ENCODE results near the gene FBXO44.

Gene FBXO44

DNA sequence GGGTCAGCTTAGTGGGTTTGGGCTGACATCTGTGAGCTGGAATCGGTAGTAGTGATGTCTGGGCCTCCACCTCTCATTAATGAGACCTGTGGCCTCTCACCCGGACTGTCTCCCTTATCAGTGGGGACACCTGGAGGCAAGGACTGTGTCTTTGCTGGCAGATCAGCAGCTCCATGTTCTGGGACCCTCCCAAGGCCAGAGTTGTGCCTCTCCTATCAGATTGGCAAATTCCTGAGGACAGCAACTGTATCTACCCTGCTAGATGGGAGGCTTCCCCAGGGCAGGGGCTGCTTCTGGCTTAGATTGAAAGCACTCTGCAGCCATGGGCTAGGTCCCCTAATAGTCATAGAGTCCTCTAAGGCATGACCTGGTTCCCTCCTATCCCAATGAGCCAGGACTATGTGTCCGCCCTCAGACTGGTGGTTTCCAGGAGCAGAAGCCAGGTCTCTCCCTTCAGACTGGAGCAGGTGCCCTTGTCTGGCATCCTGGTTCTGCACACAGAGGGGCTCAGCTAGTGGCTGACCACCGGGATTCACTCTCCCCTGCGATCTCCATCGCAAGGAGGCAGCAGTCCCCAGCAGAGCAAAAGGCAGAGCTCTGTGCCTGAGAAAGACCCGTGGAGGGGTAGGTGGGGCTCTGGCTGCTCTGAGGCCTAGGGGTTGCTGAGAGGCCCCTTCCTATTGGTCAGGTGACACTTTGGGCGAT lies 42.7 kb downstream of the FBXO44 start:
- TF ChIP-seq, protein P1, sequence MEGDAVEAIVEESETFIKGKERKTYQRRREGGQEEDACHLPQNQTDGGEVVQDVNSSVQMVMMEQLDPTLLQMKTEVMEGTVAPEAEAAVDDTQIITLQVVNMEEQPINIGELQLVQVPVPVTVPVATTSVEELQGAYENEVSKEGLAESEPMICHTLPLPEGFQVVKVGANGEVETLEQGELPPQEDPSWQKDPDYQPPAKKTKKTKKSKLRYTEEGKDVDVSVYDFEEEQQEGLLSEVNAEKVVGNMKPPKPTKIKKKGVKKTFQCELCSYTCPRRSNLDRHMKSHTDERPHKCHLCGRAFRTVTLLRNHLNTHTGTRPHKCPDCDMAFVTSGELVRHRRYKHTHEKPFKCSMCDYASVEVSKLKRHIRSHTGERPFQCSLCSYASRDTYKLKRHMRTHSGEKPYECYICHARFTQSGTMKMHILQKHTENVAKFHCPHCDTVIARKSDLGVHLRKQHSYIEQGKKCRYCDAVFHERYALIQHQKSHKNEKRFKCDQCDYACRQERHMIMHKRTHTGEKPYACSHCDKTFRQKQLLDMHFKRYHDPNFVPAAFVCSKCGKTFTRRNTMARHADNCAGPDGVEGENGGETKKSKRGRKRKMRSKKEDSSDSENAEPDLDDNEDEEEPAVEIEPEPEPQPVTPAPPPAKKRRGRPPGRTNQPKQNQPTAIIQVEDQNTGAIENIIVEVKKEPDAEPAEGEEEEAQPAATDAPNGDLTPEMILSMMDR (IDR thresholded peaks at IDR 0.05; ENCODE audit: low read depth, low read length) = no peak
- H3K4me3 ChIP-seq (ENCODE audit: low read depth, low read length) = no peak overlapping the region

DNA sequence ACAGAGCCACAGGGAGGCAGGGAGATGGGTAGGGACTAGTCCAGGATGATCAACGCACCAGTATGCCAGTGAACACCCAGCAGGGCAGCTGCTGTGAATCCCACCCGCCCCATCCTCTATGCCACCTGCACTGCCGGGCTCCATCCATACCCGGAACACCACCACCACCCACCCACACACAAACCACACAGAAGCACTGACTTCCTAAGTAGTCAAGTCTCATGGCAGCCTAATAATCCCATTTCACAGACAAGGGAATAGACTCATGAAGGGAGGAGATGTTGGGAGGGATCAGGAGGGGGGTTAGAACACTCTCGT lies 43.2 kb downstream of the FBXO44 start:
- TF ChIP-seq, protein P1 (IDR thresholded peaks at IDR 0.05; ENCODE audit: low read depth, low read length) = no peak
- no peak overlapping the region for H3K4me3 ChIP-seq (ENCODE audit: low read depth, low read length)

DNA sequence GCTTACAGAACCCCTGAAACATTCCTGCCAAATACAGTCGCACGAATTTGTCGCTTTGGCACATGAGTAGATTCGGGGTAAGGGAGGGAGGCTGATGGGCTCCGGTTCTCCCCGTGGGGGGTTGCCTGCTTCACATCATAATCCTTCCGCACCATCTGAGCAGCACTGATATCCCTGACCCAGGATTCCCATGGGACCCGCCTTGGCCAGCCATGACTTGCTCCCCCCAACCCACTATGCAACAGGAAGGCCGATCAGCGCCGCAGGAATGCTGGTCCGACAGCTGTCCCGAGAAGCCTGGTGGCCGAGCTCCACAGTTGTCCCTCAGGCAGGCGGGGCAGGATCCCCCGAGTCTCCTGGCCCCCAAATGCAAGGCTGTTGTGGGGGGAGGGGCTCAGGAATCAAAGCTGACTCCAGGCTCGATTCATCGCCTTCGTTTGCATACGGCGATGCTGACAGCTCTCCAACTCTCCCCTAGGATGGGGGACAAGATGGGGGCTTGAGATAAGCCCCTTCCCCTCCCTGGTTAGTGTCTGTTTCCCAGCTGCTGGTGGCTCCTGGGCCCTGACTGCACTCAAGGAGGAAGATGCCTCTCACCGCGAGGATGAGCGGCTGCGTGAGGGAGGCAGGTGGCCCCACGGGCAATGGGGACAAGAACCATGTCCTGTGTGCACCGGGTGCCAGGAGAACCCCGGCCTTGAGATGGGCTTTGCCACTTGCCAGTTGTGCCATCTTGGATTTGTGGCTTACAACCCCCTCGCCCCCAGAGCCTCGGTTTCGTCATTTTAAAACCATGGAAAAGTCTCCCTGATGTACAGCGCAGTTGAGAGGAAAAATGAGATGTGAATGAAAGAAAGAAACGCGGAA lies 46.2 kb downstream of the FBXO44 start:
- H3K4me3 ChIP-seq (ENCODE audit: low read depth, low read length) = no peak overlapping the region
- TF ChIP-seq, protein P1 (IDR thresholded peaks at IDR 0.05; ENCODE audit: low read depth, low read length) = no peak

DNA sequence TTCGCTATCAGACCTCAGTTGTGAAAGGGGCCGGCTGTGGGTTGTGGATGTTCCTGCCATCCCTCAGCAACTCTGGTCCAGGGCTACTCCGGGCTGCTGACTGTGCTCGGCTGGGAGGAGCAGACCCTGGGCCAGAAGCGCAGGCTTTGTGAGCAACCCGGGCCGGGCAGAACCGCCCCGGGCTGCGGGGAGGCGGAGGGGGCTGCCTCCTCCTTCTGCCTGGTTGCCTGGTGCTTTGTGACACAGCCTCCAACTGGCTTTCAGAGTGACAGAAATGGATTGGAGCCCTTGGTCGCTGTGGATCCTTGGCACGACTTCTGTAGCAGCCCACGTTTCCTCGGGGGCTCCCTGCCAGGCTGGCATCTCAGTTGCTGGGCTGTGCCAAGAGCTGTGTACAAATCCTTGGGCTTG lies 46.9 kb downstream of the FBXO44 start:
- TF ChIP-seq, protein P1 (IDR thresholded peaks at IDR 0.05; ENCODE audit: low read depth, low read length) = no peak
- H3K4me3 ChIP-seq (ENCODE audit: low read depth, low read length) = no peak overlapping the region

DNA sequence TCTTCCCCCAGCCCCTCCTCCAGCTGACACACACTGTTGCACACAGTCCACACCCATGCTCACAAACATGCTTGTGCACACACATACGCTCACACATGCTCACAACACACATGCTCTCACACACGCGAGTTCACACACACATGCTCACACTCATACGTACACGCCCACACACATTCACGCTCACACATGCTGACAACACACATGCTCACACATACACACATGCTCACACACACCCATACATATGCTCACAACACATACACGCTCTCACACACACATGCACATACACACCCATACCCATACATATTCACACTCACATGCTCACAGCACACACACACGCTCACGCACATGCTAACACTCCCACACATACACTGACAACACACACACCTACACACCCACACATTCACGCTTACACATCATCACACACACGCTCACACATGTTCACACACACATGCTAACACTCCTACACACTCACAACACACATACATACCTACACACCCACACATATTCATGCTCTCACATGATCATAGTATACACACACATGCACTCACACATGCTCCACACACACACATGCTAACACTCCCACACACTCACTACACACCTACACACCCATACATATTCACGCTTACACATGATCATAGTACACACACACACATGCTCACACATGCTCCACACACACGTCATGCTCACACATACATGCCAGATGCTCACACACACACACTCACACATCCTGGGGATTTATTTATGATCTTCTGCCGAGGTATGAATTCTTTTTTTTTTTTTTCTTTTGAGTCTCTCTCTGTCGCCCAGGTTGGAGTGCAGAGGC lies 47.5 kb downstream of the FBXO44 start:
- no peak overlapping the region for H3K4me3 ChIP-seq (ENCODE audit: low read depth, low read length)
- TF ChIP-seq, protein P1 (IDR thresholded peaks at IDR 0.05; ENCODE audit: low read depth, low read length) = no peak

DNA sequence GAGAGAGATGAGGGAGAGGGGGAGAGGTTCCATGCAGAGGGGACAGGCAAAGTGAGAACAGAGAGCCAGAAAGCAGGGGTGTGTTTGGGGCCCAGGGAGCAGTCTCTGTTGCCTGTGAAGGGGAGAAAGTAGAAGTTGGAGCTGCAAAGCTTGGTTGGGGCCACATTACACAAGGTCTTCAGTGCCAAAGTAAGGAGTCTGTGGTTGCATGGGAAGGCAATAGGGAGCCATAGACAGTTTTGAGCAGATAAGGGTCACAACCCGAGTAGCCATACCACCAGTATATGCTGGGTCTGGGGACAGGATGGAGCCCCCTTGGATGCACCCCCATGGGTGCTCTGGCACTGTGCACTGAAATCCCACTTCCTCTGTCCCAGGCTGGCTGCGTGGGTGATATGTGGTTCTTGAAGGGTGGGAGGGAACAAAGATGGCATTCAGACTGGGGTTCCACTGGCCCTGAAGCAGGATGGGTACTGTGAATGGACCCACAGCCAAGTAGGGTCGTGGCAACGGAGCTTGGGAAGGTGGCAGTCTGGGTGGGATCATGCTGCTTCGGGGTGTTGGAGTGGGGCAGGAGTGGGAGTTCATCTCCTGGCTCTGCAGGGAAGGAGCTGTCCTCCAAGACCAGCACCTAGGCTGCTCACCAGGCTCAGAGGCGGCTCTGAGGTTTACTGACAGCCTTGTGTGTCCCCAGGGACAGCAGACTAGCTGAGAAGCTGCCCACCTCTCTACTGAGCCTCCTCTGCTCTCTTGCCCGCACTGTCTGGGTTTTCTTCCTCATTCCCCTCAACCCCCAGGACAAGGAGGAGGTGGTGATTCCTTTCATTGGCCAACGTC lies 48.9 kb downstream of the FBXO44 start:
- TF ChIP-seq, protein P1 (IDR thresholded peaks at IDR 0.05; ENCODE audit: low read depth, low read length) = no peak
- H3K4me3 ChIP-seq (ENCODE audit: low read depth, low read length) = no peak overlapping the region

Measured in WI38 (cell line).